GM19468 (cell line): ENCODE measurements around the gene GNAQ.
"Not testable (repeated sequence)": the region's sequence is repeated elsewhere in the genome, so short reads cannot be mapped to it uniquely, and the experiment has no call there.

Source experiments
- ATAC-seq: cut with Tn5 transposase; IDR thresholded peaks from one replicate; pipeline ENCODE4 v1.9.1; 2021; ENCODE audit warnings: mild to moderate bottlenecking, moderate library complexity, moderate number of reproducible peaks; ENCODE audit not compliant: unreplicated experiment; ENCODE audit errors: extremely low read depth

The GNAQ gene

GRCh38 chr9:77725046-77725694, 306.4 kb downstream of the GNAQ start:
- no peak for ATAC-seq

- ATAC-seq, result not testable (repeated sequence)
These were observed 310.5 kb downstream of the GNAQ start for GRCh38 chr9:77721156-77721555.

DNA sequence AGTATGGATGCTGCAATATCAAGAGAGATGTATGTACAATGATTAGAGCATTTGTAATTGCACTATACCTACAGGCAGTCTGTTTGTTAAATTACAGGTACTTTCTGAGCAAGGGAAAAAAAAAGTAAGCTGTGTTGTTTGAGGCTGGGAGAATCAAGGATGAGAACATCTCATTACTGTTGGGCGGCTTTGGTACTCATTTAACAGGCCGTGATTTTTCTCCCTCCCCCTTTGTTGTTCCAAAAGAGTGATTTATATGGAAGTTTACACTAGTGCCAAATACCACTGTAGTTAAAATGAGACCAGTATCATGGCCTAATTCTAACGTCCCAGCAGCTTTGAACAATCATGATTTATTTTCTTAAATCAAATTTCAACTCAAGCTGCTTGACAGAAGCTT, 312.3 kb downstream of the GNAQ start:
- no peak for ATAC-seq

- ATAC-seq, result not testable (repeated sequence)
These were observed 313.3 kb downstream of the GNAQ start for GRCh38 chr9:77718298-77718640.

GRCh38 chr9:77717608-77718297, 313.9 kb downstream of the GNAQ start:
- ATAC-seq, result not testable (repeated sequence)

- no peak for ATAC-seq
These were observed 317.5 kb downstream of the GNAQ start for GRCh38 chr9:77714077-77714549.

DNA sequence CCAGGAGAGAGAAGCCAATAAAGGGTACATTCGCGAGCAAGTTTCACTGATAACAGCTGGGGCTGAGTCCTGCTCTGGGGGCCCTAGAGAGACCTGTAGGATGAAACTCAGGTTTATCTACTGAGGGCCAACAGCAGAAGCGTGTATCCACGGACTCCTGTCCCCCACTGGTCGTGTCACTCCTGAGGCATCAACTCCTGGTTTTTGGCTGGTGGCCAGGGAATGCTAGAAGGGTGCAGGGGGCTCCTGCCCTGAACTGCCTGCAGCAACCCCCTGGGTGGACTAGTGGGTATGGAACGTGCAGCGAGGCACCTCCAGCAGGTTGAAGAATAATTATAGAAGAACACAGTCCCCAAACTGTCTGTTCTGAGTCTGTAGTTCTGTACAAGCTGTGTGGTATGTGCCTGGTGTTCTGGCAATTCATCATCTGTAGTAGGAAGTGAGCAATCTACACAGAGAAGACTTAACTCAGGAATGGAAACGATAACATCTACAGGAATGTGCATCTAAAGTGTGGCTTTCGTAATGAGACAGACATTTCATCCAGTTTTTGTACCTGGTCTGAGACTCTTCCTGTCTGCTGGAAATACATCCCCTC, 319.0 kb downstream of the GNAQ start:
- no peak for ATAC-seq

DNA sequence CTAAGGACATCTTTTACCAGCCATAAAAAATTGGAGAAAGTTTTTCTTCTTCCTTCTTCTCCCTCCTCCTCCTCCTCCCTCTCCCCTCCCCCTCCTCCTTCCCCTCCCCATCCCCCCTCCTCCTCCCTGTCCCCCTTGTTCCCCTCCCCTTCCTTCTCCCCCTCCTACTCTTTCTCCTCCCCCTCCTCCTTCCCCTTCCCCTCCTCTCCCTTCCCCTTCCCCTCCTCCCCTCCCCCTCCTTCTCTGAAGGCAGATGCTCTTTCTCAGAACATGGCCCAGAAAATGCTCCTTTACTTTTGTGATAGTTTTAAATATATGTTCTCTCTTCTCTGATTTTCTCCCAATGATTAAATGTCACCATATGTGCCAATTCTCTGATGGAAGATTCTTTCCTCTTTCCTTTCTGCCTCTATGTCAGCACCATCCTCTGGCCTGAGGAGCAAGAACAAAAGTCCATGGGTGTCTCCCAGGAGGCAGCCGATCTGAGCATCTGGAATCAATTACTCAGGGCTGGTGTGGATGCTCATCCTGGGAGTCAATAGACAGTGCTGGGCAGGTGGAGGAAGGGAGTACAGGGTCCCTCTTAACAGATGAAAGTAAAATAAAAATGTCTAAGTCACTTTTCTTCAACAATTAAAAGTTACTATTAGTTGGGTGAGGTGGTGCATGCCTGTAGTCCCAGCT, 320.5 kb downstream of the GNAQ start:
- ATAC-seq, result no peak

- no peak for ATAC-seq
These were observed 321.3 kb downstream of the GNAQ start for GRCh38 chr9:77710316-77710715.

GRCh38 chr9:77708064-77708815, 323.4 kb downstream of the GNAQ start:
- no peak for ATAC-seq

- ATAC-seq, result no peak
These were observed 324.1 kb downstream of the GNAQ start for GRCh38 chr9:77707383-77708063.

DNA sequence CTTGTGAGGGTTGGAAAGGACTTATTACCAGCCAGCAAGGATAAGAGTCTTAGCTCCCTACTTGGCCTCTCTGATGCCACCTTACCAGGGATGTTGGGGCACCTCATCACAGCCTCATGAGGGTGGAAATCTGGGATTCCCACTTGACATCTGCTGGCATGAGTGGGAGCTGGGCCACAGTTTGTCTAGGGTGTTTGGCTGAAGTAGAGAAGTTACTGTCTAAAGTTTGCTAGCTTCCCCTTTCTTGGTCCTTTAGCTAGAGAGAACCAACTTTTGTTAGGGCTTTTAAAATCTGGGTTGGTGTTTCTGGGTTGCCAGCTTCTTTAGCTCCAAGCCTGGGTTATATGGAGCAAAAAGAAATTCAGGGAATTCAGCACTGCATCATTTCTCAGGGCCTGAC, 326.0 kb downstream of the GNAQ start:
- ATAC-seq, result no peak

DNA sequence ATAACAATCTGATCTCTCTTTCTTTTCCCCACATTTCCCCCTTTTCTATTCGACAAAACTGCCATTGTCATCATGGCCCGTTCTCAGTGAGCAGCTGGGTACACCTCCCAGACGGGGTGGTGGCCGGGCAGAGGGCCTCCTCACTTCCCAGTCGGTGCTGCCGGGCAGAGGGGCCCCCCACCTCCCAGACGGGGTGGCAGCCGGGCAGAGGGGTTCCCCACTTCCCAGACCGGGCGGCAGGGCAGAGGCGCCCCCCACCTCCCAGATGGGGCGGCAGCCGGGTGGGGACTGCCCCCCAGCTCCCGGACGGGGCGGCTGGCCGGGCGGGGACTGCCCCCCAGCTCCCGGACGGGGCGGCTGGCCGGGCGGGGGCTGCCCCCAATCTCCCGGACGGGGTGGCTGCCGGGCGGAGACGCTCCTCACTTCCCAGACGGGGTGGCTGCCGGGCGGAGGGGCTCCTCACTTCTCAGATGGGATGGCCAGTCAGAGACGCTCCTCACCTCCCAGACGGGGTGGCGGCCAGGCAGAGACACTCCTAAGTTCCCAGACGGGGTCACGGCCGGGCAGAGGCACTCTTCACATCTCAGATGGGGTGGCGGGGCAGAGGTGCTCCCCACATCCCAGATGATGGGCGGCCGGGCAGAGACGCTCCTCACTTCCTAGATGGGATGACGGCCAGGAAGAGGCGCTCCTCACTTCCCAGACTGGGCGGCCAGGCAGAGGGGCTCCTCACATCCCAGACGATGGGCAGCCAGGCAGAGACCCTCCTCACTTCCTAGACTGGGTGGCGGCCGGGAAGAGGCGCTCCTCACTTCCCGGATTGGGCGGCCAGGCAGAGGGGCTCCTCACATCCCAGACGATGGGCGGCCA, 328.9 kb downstream of the GNAQ start:
- not testable (repeated sequence) for ATAC-seq

GRCh38 chr9:77697238-77697984, 334.2 kb downstream of the GNAQ start:
- ATAC-seq, result no peak

GRCh38 chr9:77690723-77691122, 340.9 kb downstream of the GNAQ start:
- not testable (repeated sequence) for ATAC-seq

- ATAC-seq, result not testable (repeated sequence)
These were observed 341.5 kb downstream of the GNAQ start for GRCh38 chr9:77690119-77690518.

GRCh38 chr9:77687737-77688136, 343.9 kb downstream of the GNAQ start:
- not testable (repeated sequence) for ATAC-seq

DNA sequence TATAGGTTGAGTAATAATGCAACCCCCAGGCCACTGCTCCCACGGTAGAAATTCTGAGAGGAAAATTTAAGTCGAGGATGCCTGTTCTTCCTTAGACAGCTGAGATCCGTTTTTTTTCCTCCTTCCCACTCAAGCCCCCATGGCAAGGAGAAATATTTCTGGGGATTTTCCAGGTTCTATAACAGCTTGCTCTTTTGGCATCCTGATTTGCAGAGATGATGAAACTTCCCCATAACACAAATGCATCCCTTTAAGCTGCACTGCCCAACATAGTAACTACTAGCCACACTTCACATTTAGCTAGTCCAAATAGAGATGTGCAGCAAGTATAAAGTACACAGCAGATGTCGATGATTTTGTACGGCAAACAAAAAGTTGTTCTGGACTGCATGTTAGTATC, 351.0 kb downstream of the GNAQ start:
- no peak for ATAC-seq
